K562 (cell line): ENCODE measurements around the gene SRGN. TPM values are rescaled to one million over a fixed set of nuclear protein-coding genes. Genes with fewer than 3 reads are reported as not detected.

Experiments
- ARID1B ChIP-seq: fragments of 450-650 bp; IDR thresholded peaks from 2 replicates; pipeline ENCODE4 v1.6.1; 2016; ENCODE audit warnings: antibody characterized with exemption, mild to moderate bottlenecking, inconsistent platforms
- E2F3 ChIP-seq: fragments of 250-450 bp; sonication (Bioruptor Pico); IDR thresholded peaks from 2 replicates; pipeline ENCODE4 v1.4.0; 2020; ENCODE audit warnings: mild to moderate bottlenecking
- ELF4 ChIP-seq: fragments of 450-650 bp; formaldehyde crosslinking; IDR thresholded peaks from 2 replicates; pipeline ENCODE4 v1.4.0; 2022; ENCODE audit warnings: missing genetic modification characterization
- GABPA ChIP-seq: fragments of 200-800 bp; sonication (Bioruptor generic); conservative IDR thresholded peaks from 2 replicates; pipeline ENCODE4 v1.6.1; 2016; ENCODE audit warnings: low read depth, missing genetic modification characterization, missing compliant biosample characterization
- HDAC6 ChIP-seq: IDR thresholded peaks from 2 replicates; pipeline ENCODE4 v1.6.1; 2012; ENCODE audit warnings: low read depth, mild to moderate bottlenecking, control low read depth, inconsistent platforms, low read length, moderate library complexity
- KLF6 ChIP-seq: fragments of 250-450 bp; sonication (Bioruptor Pico); IDR thresholded peaks from 2 replicates; pipeline ENCODE4 v1.4.0; 2020; ENCODE audit warnings: mild to moderate bottlenecking, moderate library complexity, borderline replicate concordance
- MTA2 ChIP-seq: fragments of 450-650 bp; IDR thresholded peaks from 2 replicates; pipeline ENCODE4 v1.6.1; 2016; ENCODE audit warnings: low read depth
- PCBP2 ChIP-seq: fragments of 200-400 bp; formaldehyde crosslinking; IDR thresholded peaks from 2 replicates; pipeline ENCODE4 v1.6.1; 2018; ENCODE audit warnings: low read length, low read depth, mild to moderate bottlenecking, moderate library complexity; ENCODE audit not compliant: poor library complexity, severe bottlenecking
- PTTG1 ChIP-seq: fragments of 450-650 bp; IDR thresholded peaks from 2 replicates; pipeline ENCODE4 v1.6.1; 2016; ENCODE audit warnings: low read depth, mild to moderate bottlenecking, missing genetic modification characterization, missing compliant biosample characterization
- SMAD4 ChIP-seq: fragments of 250-450 bp; sonication (Bioruptor Pico); conservative IDR thresholded peaks from 2 replicates; pipeline ENCODE4 v1.8.0; 2021; ENCODE audit warnings: inconsistent platforms, mild to moderate bottlenecking, moderate library complexity
- TCF7L2 ChIP-seq: fragments of 150-350 bp; IDR thresholded peaks from 2 replicates; pipeline ENCODE4 v1.6.1; 2016; ENCODE audit warnings: low read depth, mild to moderate bottlenecking, low read length, moderate library complexity
- ZFP36 ChIP-seq: fragments of 150-350 bp; IDR thresholded peaks from 2 replicates; pipeline ENCODE4 v1.6.1; 2018; ENCODE audit warnings: low read length, low read depth; ENCODE audit not compliant: partially characterized antibody
- ZNF253 ChIP-seq: fragments of 250-450 bp; sonication (Bioruptor Pico); conservative IDR thresholded peaks from 2 replicates; pipeline ENCODE4 v1.6.1; 2021; ENCODE audit warnings: mild to moderate bottlenecking
- ZNF57 ChIP-seq: fragments of 450-650 bp; formaldehyde crosslinking; IDR thresholded peaks from 2 replicates; pipeline ENCODE4 v1.4.0; 2020; ENCODE audit warnings: mild to moderate bottlenecking, moderate library complexity
- ZNF668 ChIP-seq: fragments of 250-450 bp; sonication (Bioruptor Pico); IDR thresholded peaks from 2 replicates; pipeline ENCODE4 v1.8.0; 2022; ENCODE audit warnings: mild to moderate bottlenecking, inconsistent platforms
- polyA plus RNA-seq, 8 experiments: library from polyadenylated mRNA; depleted of rRNA in 4 of 8; stranded (reverse) in 5 of 8; unstranded in 3 of 8; fragments of >200 nt; fragmentation: Nextera tagmentation in 2 of 8; fragmentation: Illumina TruSeq in 1 of 8; extraction: Ambion mirVana in 2 of 8; extraction: Trizol in 1 of 8; gene quantifications; 2 replicates each; pipeline versions ENCODE4 v1.2.1 to v1.2.3, GENCODE V29; 2011 to 2014; ENCODE audit warnings: inconsistent platforms in 1 of 8, missing spikeins in 1 of 8
- total RNA-seq, 7 experiments: library from RNA; depleted of rRNA in 6 of 7; stranded (reverse); fragments of >200 nt in 6 of 7; fragmentation: Illumina TruSeq in 2 of 7; extraction: Trizol in 2 of 7; gene quantifications; 2 replicates each; pipeline versions ENCODE4 v1.2.1 to v1.2.3, GENCODE V29; 2011 to 2021; ENCODE audit warnings: low replicate concordance in 1 of 7
- TF ChIP-seq, protein P1 (sequence below): fragments of 200-800 bp; sonication (Bioruptor generic); IDR thresholded peaks from 2 replicates; pipeline ENCODE4 v1.6.1; 2017; ENCODE audit warnings: missing genetic modification characterization, missing compliant biosample characterization
- TF ChIP-seq, protein P2 (sequence below): sonication (generic); formaldehyde crosslinking; IDR thresholded peaks from 2 replicates; pipeline ENCODE4 v1.8.1; 2023; ENCODE audit warnings: mild to moderate bottlenecking, missing genetic modification reagents
- TF ChIP-seq, protein P3 (sequence below): fragments of 250-450 bp; sonication (Bioruptor Pico); IDR thresholded peaks from 2 replicates; pipeline ENCODE4 v1.5.1; 2021; ENCODE audit warnings: mild to moderate bottlenecking
- TF ChIP-seq, protein P4 (sequence below): fragments of 450-650 bp; conservative IDR thresholded peaks from 2 replicates; pipeline ENCODE4 v1.6.1; 2016; ENCODE audit warnings: missing genetic modification characterization, low read depth, mild to moderate bottlenecking, control low read depth, missing compliant biosample characterization
- TF ChIP-seq, protein P5 (sequence below): fragments of 450-650 bp; IDR thresholded peaks from 2 replicates; pipeline ENCODE4 v1.7.1; 2018; ENCODE audit warnings: mild to moderate bottlenecking, low read depth; ENCODE audit not compliant: partially characterized antibody

SRGN gene
- total and polyA plus RNA-seq, 9 of the 15 experiments (the other 6 are each of a cell fraction or from before 2014, with no cell fraction given): 136 to 304 (median 180) TPM

DNA sequence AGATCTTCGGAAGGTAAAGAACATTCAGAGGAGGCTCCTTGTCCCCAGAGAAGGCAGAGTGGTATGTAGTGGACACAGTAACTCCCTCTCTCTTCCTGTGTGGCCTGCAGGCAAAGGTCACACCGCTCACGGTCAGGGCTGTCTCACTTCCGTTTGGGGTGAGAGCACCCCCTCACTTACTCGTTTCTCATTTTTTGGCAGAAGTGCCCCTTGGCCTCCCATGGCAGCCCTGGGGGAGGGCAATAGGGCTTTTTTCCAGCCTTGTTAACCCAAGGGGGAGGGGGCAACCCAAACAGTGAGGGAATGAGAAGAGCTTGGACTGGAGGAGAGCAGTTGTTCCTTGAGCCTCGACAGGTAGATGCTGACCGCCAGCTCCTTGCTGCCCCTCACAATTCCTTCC lies 31.8 kb upstream of the SRGN start (continued):
- TF ChIP-seq, protein P1, sequence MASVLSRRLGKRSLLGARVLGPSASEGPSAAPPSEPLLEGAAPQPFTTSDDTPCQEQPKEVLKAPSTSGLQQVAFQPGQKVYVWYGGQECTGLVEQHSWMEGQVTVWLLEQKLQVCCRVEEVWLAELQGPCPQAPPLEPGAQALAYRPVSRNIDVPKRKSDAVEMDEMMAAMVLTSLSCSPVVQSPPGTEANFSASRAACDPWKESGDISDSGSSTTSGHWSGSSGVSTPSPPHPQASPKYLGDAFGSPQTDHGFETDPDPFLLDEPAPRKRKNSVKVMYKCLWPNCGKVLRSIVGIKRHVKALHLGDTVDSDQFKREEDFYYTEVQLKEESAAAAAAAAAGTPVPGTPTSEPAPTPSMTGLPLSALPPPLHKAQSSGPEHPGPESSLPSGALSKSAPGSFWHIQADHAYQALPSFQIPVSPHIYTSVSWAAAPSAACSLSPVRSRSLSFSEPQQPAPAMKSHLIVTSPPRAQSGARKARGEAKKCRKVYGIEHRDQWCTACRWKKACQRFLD (CRISPR knock-in tag): 0 out of 2 replicates have a peak, but pooled peaks have one; percentile 24
- TF ChIP-seq ARID1B (no peak), HDAC6 (no peak), TCF7L2 (no peak), KLF6 (CRISPR knock-in tag) (0 out of 2 replicates have a peak, but pooled peaks have one; percentile 17), ZNF668 (no peak), ELF4 (CRISPR knock-in tag) (no peak), MTA2 (no peak), ZNF57 (CRISPR knock-in tag) (no peak), ZNF253 (CRISPR knock-in tag) (no peak), GABPA (tag) (peak; percentile 57), ZFP36 (no peak), PTTG1 (tag) (no peak), SMAD4 (CRISPR knock-in tag) (peak; percentile 64; the same call in 1 of the 2 replicates), E2F3 (CRISPR knock-in tag) (0 out of 2 replicates have a peak, but pooled peaks have one; percentile 40), PCBP2 (no peak)
- TF ChIP-seq, protein P2, sequence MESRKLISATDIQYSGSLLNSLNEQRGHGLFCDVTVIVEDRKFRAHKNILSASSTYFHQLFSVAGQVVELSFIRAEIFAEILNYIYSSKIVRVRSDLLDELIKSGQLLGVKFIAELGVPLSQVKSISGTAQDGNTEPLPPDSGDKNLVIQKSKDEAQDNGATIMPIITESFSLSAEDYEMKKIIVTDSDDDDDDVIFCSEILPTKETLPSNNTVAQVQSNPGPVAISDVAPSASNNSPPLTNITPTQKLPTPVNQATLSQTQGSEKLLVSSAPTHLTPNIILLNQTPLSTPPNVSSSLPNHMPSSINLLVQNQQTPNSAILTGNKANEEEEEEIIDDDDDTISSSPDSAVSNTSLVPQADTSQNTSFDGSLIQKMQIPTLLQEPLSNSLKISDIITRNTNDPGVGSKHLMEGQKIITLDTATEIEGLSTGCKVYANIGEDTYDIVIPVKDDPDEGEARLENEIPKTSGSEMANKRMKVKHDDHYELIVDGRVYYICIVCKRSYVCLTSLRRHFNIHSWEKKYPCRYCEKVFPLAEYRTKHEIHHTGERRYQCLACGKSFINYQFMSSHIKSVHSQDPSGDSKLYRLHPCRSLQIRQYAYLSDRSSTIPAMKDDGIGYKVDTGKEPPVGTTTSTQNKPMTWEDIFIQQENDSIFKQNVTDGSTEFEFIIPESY: peak; percentile 28; the same call in 1 of the 2 replicates
- TF ChIP-seq, protein P3, sequence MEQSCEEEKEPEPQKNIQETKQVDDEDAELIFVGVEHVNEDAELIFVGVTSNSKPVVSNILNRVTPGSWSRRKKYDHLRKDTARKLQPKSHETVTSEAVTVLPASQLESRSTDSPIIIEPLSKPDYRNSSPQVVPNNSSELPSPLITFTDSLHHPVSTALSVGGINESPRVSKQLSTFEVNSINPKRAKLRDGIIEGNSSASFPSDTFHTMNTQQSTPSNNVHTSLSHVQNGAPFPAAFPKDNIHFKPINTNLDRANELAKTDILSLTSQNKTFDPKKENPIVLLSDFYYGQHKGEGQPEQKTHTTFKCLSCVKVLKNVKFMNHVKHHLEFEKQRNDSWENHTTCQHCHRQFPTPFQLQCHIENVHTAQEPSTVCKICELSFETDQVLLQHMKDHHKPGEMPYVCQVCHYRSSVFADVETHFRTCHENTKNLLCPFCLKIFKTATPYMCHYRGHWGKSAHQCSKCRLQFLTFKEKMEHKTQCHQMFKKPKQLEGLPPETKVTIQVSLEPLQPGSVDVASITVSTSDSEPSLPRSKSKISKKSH: no peak
- TF ChIP-seq, protein P4, sequence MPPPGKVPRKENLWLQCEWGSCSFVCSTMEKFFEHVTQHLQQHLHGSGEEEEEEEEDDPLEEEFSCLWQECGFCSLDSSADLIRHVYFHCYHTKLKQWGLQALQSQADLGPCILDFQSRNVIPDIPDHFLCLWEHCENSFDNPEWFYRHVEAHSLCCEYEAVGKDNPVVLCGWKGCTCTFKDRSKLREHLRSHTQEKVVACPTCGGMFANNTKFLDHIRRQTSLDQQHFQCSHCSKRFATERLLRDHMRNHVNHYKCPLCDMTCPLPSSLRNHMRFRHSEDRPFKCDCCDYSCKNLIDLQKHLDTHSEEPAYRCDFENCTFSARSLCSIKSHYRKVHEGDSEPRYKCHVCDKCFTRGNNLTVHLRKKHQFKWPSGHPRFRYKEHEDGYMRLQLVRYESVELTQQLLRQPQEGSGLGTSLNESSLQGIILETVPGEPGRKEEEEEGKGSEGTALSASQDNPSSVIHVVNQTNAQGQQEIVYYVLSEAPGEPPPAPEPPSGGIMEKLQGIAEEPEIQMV (tag): no peak
- TF ChIP-seq, protein P5, sequence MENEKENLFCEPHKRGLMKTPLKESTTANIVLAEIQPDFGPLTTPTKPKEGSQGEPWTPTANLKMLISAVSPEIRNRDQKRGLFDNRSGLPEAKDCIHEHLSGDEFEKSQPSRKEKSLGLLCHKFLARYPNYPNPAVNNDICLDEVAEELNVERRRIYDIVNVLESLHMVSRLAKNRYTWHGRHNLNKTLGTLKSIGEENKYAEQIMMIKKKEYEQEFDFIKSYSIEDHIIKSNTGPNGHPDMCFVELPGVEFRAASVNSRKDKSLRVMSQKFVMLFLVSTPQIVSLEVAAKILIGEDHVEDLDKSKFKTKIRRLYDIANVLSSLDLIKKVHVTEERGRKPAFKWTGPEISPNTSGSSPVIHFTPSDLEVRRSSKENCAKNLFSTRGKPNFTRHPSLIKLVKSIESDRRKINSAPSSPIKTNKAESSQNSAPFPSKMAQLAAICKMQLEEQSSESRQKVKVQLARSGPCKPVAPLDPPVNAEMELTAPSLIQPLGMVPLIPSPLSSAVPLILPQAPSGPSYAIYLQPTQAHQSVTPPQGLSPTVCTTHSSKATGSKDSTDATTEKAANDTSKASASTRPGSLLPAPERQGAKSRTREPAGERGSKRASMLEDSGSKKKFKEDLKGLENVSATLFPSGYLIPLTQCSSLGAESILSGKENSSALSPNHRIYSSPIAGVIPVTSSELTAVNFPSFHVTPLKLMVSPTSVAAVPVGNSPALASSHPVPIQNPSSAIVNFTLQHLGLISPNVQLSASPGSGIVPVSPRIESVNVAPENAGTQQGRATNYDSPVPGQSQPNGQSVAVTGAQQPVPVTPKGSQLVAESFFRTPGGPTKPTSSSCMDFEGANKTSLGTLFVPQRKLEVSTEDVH: no peak
